HG02763 (cell line): ENCODE results near the gene SERTAD1.
A peak's percentile ranks its signal among the peaks of the same experiment; 100 is the strongest.
"Not testable (repeated sequence)": the region's sequence is repeated elsewhere in the genome, so short reads cannot be mapped to it uniquely, and the experiment has no call there.

Experiments used
- ATAC-seq: cut with Tn5 transposase; IDR thresholded peaks from one replicate; pipeline ENCODE4 v1.9.1; 2021; ENCODE audit warnings: mild to moderate bottlenecking, moderate library complexity; ENCODE audit not compliant: unreplicated experiment

The SERTAD1 gene

GRCh38 chr19:40453151-40453735 lies 27.5 kb upstream of the SERTAD1 start:
- ATAC-seq, result no peak

- ATAC-seq, result no peak
Measured at GRCh38 chr19:40452016-40452415, 26.2 kb upstream of the SERTAD1 start.

- ATAC-seq, result no peak
Measured at GRCh38 chr19:40450664-40451063, 24.9 kb upstream of the SERTAD1 start.

- no peak for ATAC-seq
Measured at GRCh38 chr19:40449506-40449905, 23.7 kb upstream of the SERTAD1 start.

GRCh38 chr19:40446263-40446784 lies 20.5 kb upstream of the SERTAD1 start:
- ATAC-seq, result no peak

GRCh38 chr19:40445780-40446262 lies 20.0 kb upstream of the SERTAD1 start:
- no peak for ATAC-seq

GRCh38 chr19:40444825-40445312 lies 19.1 kb upstream of the SERTAD1 start:
- ATAC-seq, result no peak

- peak; percentile 63 for ATAC-seq
Measured at GRCh38 chr19:40444000-40444824, 18.4 kb upstream of the SERTAD1 start, which contains the start of gene SERTAD3. Gene SERTAD3 (minus strand): TSS chr19:40444335. CDS start chr19:40442080, 2,255 bp downstream.

- ATAC-seq, result peak; percentile 76
Measured at GRCh38 chr19:40443131-40443999, 17.6 kb upstream of the SERTAD1 start.

GRCh38 chr19:40442328-40443130 lies 16.7 kb upstream of the SERTAD1 start:
- ATAC-seq, result no peak

- ATAC-seq, result no peak
Measured at GRCh38 chr19:40441719-40442253, 16.0 kb upstream of the SERTAD1 start.

GRCh38 chr19:40438284-40438683 lies 12.5 kb upstream of the SERTAD1 start:
- ATAC-seq, result no peak

- ATAC-seq, result no peak
Measured at GRCh38 chr19:40433391-40434216, 7.8 kb upstream of the SERTAD1 start.

GRCh38 chr19:40432760-40433159 lies 7.0 kb upstream of the SERTAD1 start:
- not testable (repeated sequence) for ATAC-seq

- ATAC-seq, result no peak
Measured at GRCh38 chr19:40431698-40432097, 5.9 kb upstream of the SERTAD1 start.

GRCh38 chr19:40430242-40430641 lies 4.5 kb upstream of the SERTAD1 start:
- ATAC-seq, result not testable (repeated sequence)

GRCh38 chr19:40428197-40428596 lies 2.4 kb upstream of the SERTAD1 start:
- ATAC-seq, result not testable (repeated sequence)

- no peak for ATAC-seq
Measured at GRCh38 chr19:40424637-40425449, 949 bp downstream of the SERTAD1 start.
